ENCODE measurements around the gene TFPI2. TPM values are rescaled to one million over a fixed set of nuclear protein-coding genes. Genes with fewer than 3 reads are reported as not detected.

The TFPI2 gene
- total and polyA plus RNA-seq, 4 donors, result 3.9 to 11.8 (median 6.7) TPM

DNA sequence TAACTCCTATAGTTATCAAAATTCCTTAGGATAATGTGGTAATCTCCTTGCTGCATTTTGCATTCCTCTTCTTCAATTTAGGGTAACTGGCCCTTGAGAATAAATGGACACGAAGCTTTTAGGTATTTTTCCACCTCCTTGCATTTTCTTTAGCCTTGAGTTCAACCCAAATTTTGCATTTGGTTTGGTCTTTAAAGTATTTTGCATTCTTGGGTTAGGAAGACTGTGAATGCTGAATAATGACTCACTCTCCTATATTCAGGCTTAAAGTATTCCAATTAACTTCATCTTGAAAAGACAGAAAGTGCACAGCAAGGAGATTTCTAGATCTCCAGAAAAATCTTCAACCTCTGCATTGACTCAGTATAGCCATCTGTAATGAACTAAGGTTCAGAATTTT, 47.3 kb downstream of the TFPI2 start:
- ATAC-seq (ENCODE audit: insufficient read depth, low FRiP score) (no peak), DNase-seq (no peak)
- TF ChIP-seq, protein P1, sequence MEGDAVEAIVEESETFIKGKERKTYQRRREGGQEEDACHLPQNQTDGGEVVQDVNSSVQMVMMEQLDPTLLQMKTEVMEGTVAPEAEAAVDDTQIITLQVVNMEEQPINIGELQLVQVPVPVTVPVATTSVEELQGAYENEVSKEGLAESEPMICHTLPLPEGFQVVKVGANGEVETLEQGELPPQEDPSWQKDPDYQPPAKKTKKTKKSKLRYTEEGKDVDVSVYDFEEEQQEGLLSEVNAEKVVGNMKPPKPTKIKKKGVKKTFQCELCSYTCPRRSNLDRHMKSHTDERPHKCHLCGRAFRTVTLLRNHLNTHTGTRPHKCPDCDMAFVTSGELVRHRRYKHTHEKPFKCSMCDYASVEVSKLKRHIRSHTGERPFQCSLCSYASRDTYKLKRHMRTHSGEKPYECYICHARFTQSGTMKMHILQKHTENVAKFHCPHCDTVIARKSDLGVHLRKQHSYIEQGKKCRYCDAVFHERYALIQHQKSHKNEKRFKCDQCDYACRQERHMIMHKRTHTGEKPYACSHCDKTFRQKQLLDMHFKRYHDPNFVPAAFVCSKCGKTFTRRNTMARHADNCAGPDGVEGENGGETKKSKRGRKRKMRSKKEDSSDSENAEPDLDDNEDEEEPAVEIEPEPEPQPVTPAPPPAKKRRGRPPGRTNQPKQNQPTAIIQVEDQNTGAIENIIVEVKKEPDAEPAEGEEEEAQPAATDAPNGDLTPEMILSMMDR (IDR thresholded peaks at IDR 0.05; ENCODE audit: control extremely low read depth, extremely low read depth), result no peak
- no peak overlapping the region for H3K9ac ChIP-seq (ENCODE audit: insufficient read depth in 1 of 2, low read length in 2 of 2)
- H3K4me1 ChIP-seq (ENCODE audit: control insufficient read depth in 5 of 5, insufficient read depth in 5 of 5, low read length in 5 of 5), result no peaks in the 10 kb centered on the region
- WGBS, 2 donors, result 70 to 79% methylated on average over 1 of the region's 1 CpG
- H3K36me3 ChIP-seq (ENCODE audit: control insufficient read depth in 4 of 4, insufficient read depth in 4 of 4, low read length in 4 of 4), result no peaks in the 10 kb centered on the region
- no peaks in the 10 kb centered on the region for H3K27me3 ChIP-seq (ENCODE audit: control insufficient read depth in 3 of 3, insufficient read depth in 3 of 3, low read length in 2 of 3)
- no peaks in the 10 kb centered on the region for H3K9me3 ChIP-seq (ENCODE audit: control insufficient read depth in 4 of 4, insufficient read depth in 3 of 4, low read length in 3 of 4)
- no peak overlapping the region for H3K27ac ChIP-seq (ENCODE audit: low read depth in 1 of 2, low read length in 1 of 2)
- no peak overlapping the region for H3K4me3 ChIP-seq

DNA sequence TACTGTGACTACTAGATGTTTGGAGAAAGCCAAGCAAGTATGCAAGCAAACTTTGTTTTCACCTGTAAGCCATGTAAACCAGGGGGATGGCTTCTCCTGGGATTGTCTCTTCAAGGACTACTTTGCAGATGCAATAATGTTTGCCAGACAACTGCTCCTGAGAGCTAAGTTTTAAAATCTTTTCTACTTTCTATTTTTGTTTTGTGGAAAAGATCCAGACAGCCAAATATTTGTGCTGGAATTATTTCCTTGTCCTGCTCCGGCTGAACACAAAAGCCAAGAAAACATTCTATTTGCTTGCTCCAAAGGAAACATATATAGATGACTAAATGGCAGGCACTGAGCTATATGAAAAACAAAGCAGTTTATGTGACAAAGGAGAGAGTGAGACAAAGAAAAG, 51.6 kb downstream of the TFPI2 start:
- Histone ChIP-seq H3K36me3 (ENCODE audit: control insufficient read depth in 4 of 4, insufficient read depth in 4 of 4, low read length in 4 of 4) (no peaks in the 10 kb centered on the region), H3K9ac (ENCODE audit: insufficient read depth in 1 of 2, low read length in 2 of 2) (no peak overlapping the region), H3K9me3 (ENCODE audit: control insufficient read depth in 4 of 4, insufficient read depth in 3 of 4, low read length in 3 of 4) (no peaks in the 10 kb centered on the region), H3K27me3 (ENCODE audit: control insufficient read depth in 3 of 3, insufficient read depth in 3 of 3, low read length in 2 of 3) (no peaks in the 10 kb centered on the region), H3K4me3 (no peak overlapping the region), H3K27ac (ENCODE audit: low read depth in 1 of 2, low read length in 1 of 2) (no peak overlapping the region), H3K4me1 (ENCODE audit: control insufficient read depth in 5 of 5, insufficient read depth in 5 of 5, low read length in 5 of 5) (no peaks in the 10 kb centered on the region)
- DNase-seq (no peak), ATAC-seq (ENCODE audit: insufficient read depth, low FRiP score) (no peak)
- WGBS, 2 donors, result 39 to 57% methylated on average over 1 of the region's 1 CpG
- TF ChIP-seq, protein P1 (IDR thresholded peaks at IDR 0.05; ENCODE audit: control extremely low read depth, extremely low read depth), result no peak

DNA sequence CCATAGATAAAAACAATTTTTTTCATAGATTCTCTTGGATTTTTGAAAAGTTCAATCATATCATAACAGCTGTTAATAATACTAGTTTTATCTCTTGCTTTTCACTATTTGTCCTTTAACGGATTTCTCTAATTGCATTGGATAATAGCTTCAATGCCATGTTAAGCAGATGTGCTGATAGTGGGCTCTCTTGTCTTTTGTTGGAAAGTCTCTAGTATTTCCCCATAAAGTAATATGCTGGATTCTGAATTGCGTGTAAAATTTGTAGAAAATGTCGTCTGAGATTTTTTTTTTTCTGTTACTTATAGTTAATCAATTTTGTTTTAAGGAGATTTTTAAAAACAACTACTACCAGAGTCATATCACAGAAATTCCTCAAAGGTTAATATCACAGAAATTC, 53.3 kb downstream of the TFPI2 start:
- TF ChIP-seq, protein P1 (IDR thresholded peaks at IDR 0.05; ENCODE audit: control extremely low read depth, extremely low read depth), result no peak
- H3K4me1 ChIP-seq (ENCODE audit: control insufficient read depth in 5 of 5, insufficient read depth in 5 of 5, low read length in 5 of 5), result no peaks in the 10 kb centered on the region
- no peak overlapping the region for H3K27ac ChIP-seq (ENCODE audit: low read depth in 1 of 2, low read length in 1 of 2)
- H3K36me3 ChIP-seq (ENCODE audit: control insufficient read depth in 4 of 4, insufficient read depth in 4 of 4, low read length in 4 of 4), result no peaks in the 10 kb centered on the region
- H3K9me3 ChIP-seq (ENCODE audit: control insufficient read depth in 4 of 4, insufficient read depth in 3 of 4, low read length in 3 of 4), result no peaks in the 10 kb centered on the region
- H3K9ac ChIP-seq (ENCODE audit: insufficient read depth in 1 of 2, low read length in 2 of 2), result no peak overlapping the region
- DNase-seq (no peak), ATAC-seq (ENCODE audit: insufficient read depth, low FRiP score) (no peak)
- H3K27me3 ChIP-seq (ENCODE audit: control insufficient read depth in 3 of 3, insufficient read depth in 3 of 3, low read length in 2 of 3), result no peaks in the 10 kb centered on the region
- WGBS, 2 donors, result 82 to 90% methylated on average over 3 of the region's 3 CpGs
- no peak overlapping the region for H3K4me3 ChIP-seq

DNA sequence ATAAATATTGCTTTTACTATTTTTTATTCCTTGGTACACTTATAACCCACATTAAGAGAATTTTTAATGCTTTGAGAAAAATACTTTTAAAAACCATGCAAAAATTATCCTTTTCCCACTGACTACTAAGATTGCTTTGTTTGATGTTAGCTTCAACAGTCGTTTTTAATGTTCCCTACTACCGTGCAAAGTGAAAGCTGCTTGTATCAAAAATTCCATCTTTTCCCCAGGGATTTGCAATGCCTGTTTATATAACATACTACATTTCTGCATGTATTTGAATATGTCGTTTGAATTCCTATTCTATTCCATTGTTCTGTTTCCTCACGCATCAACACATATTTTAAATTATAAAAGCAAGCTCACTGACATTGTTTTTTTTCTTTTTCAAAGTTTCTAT, 54.4 kb downstream of the TFPI2 start:
- no peak for DNase-seq
- Histone ChIP-seq H3K4me1 (ENCODE audit: control insufficient read depth in 5 of 5, insufficient read depth in 5 of 5, low read length in 5 of 5) (no peaks in the 10 kb centered on the region), H3K27ac (ENCODE audit: low read depth in 1 of 2, low read length in 1 of 2) (no peak overlapping the region), H3K36me3 (ENCODE audit: control insufficient read depth in 4 of 4, insufficient read depth in 4 of 4, low read length in 4 of 4) (no peaks in the 10 kb centered on the region), H3K4me3 (no peak overlapping the region), H3K27me3 (ENCODE audit: control insufficient read depth in 3 of 3, insufficient read depth in 3 of 3, low read length in 2 of 3) (no peaks in the 10 kb centered on the region), H3K9ac (ENCODE audit: insufficient read depth in 1 of 2, low read length in 2 of 2) (no peak overlapping the region), H3K9me3 (ENCODE audit: control insufficient read depth in 4 of 4, insufficient read depth in 3 of 4, low read length in 3 of 4) (no peaks in the 10 kb centered on the region)
- TF ChIP-seq, protein P1 (IDR thresholded peaks at IDR 0.05; ENCODE audit: control extremely low read depth, extremely low read depth), result no peak
- 52 to 65% methylated on average over 4 of the region's 4 CpGs for WGBS, 2 donors
- no peak for ATAC-seq (ENCODE audit: insufficient read depth, low FRiP score)

Data from lung (tissue), 12 donors.